GM23338 (cell line): Measurements from ENCODE around the gene GRIK4. TPM values are rescaled to one million over a fixed set of nuclear protein-coding genes. Genes with fewer than 3 reads are reported as not detected.

Experiments
- ATAC-seq: fragments of 200-7000 bp; cut with Tn5 transposase; 3 replicates; pipeline ENCODE4 v1.9.1; 2020
- DNase-seq: peaks from one replicate; pipeline ENCODE4 v3.0.0-alpha.2; 2015; ENCODE audit warnings: low spot score
- H2AFZ ChIP-seq: fragments of 200-600 bp; sonication (generic); 2 replicates; pipeline ENCODE4 v1.8.0; 2016; ENCODE audit warnings: antibody characterized with exemption, mild to moderate bottlenecking, moderate library complexity
- H3F3A ChIP-seq: fragments of 200-600 bp; sonication (generic); replicated peaks from 2 replicates; pipeline ENCODE4 v1.8.0; 2017; ENCODE audit warnings: antibody characterized with exemption, mixed run types, low read depth
- H3K27ac ChIP-seq: fragments of 200-600 bp; sonication (generic); 2 replicates; pipeline ENCODE4 v1.6.1; 2016; ENCODE audit warnings: low read depth
- H3K27me3 ChIP-seq: fragments of 200-600 bp; sonication (generic); 2 replicates; pipeline ENCODE4 v1.8.0; 2016; ENCODE audit warnings: mild to moderate bottlenecking, mixed run types, moderate library complexity; ENCODE audit not compliant: insufficient read depth
- H3K36me3 ChIP-seq: fragments of 200-600 bp; sonication (generic); 2 replicates; pipeline ENCODE4 v1.8.0; 2016; ENCODE audit warnings: mild to moderate bottlenecking; ENCODE audit not compliant: insufficient read depth
- H3K4me1 ChIP-seq: fragments of 200-600 bp; sonication (generic); 2 replicates; pipeline ENCODE4 v1.8.0; 2016; ENCODE audit warnings: mild to moderate bottlenecking, moderate library complexity; ENCODE audit not compliant: insufficient read depth
- H3K4me2 ChIP-seq: fragments of 200-600 bp; sonication (generic); 2 replicates; pipeline ENCODE4 v1.7.1; 2017; ENCODE audit warnings: mixed run types
- H3K4me3 ChIP-seq: fragments of 200-600 bp; sonication (generic); 2 replicates; pipeline ENCODE4 v1.6.1; 2016; ENCODE audit warnings: mixed run types
- H3K79me2 ChIP-seq: fragments of 200-600 bp; sonication (generic); replicated peaks from 2 replicates; pipeline ENCODE4 v1.8.0; 2017; ENCODE audit warnings: mild to moderate bottlenecking; ENCODE audit not compliant: insufficient read depth
- H3K9me2 ChIP-seq: fragments of 200-600 bp; sonication (generic); 2 replicates; pipeline ENCODE4 v1.8.0; 2017; ENCODE audit not compliant: insufficient read depth
- H4K20me1 ChIP-seq: fragments of 200-600 bp; sonication (generic); replicated peaks from 2 replicates; pipeline ENCODE4 v1.8.0; 2017; ENCODE audit warnings: mild to moderate bottlenecking; ENCODE audit not compliant: insufficient read depth
- H3K27ac Mint-ChIP-seq: 2 replicates; pipeline ENCODE4 v1.8.0; 2020; ENCODE audit warnings: inconsistent platforms, mild to moderate bottlenecking, moderate library complexity, mixed read lengths
- H3K27me3 Mint-ChIP-seq: 3 replicates; pipeline ENCODE4 v1.8.0; 2022; ENCODE audit warnings: low read depth, mild to moderate bottlenecking, moderate library complexity, mixed read lengths, inconsistent platforms; ENCODE audit not compliant: insufficient read depth, poor library complexity
- H3K36me3 Mint-ChIP-seq: 3 replicates; pipeline ENCODE4 v1.8.0; 2021; ENCODE audit warnings: low read depth, mild to moderate bottlenecking, inconsistent platforms, moderate library complexity, mixed read lengths
- H3K4me1 Mint-ChIP-seq: 3 replicates; pipeline ENCODE4 v1.8.0; 2020; ENCODE audit warnings: mild to moderate bottlenecking, inconsistent platforms, mixed read lengths
- H3K4me3 Mint-ChIP-seq: 3 replicates; pipeline ENCODE4 v1.8.0; 2021; ENCODE audit warnings: moderate library complexity, mild to moderate bottlenecking, inconsistent platforms, mixed read lengths
- H3K9me3 Mint-ChIP-seq: 3 replicates; pipeline ENCODE4 v1.8.0; 2020; ENCODE audit warnings: moderate library complexity, mild to moderate bottlenecking, inconsistent platforms, mixed read lengths
- CREB1 ChIP-seq: fragments of 250-450 bp; sonication (Bioruptor Pico); IDR thresholded peaks from 2 replicates; pipeline ENCODE4 v1.5.0; 2020; ENCODE audit warnings: low read depth, mild to moderate bottlenecking, moderate library complexity
- CTCF ChIP-seq, 2 experiments: fragments of 200-600 bp in 1 of 2; sonication (generic) in 1 of 2; conservative IDR thresholded peaks; 2 replicates each; pipeline versions ENCODE4 v1.5.1 to v1.6.1; 2016 to 2017; ENCODE audit warnings: antibody characterized with exemption in 2 of 2, low read depth in 2 of 2, mild to moderate bottlenecking in 2 of 2, moderate library complexity in 1 of 2
- ETS1 ChIP-seq: IDR thresholded peaks from 2 replicates; pipeline ENCODE4 v1.6.1; 2016; ENCODE audit warnings: antibody characterized with exemption
- EZH2 ChIP-seq: fragments of 200-600 bp; sonication (generic); IDR thresholded peaks from one replicate; pipeline ENCODE4 v1.8.0; 2017; ENCODE audit warnings: antibody characterized with exemption, mild to moderate bottlenecking, low read depth; ENCODE audit not compliant: unreplicated experiment
- EZH2phosphoT487 ChIP-seq: fragments of 200-600 bp; sonication (generic); IDR thresholded peaks from one replicate; pipeline ENCODE4 v1.8.1; 2018; ENCODE audit warnings: antibody characterized with exemption; ENCODE audit not compliant: unreplicated experiment
- JUNB ChIP-seq: IDR thresholded peaks from one replicate; pipeline ENCODE4 v1.6.1; 2016; ENCODE audit warnings: antibody characterized with exemption; ENCODE audit not compliant: unreplicated experiment
- NANOG ChIP-seq: IDR thresholded peaks from 2 replicates; pipeline ENCODE4 v1.6.1; 2016; ENCODE audit warnings: antibody characterized with exemption, borderline replicate concordance
- POLR2AphosphoS5 ChIP-seq: IDR thresholded peaks from 2 replicates; pipeline ENCODE4 v1.6.1; 2016; ENCODE audit warnings: antibody characterized with exemption, low read depth
- REST ChIP-seq: IDR thresholded peaks from one replicate; pipeline ENCODE4 v1.6.1; 2018; ENCODE audit warnings: antibody characterized with exemption; ENCODE audit not compliant: unreplicated experiment
- STAT1 ChIP-seq: IDR thresholded peaks from one replicate; pipeline ENCODE4 v1.6.1; 2016; ENCODE audit warnings: antibody characterized with exemption; ENCODE audit not compliant: unreplicated experiment
- ZNF114 ChIP-seq: fragments of 250-450 bp; sonication (Bioruptor Pico); IDR thresholded peaks from 2 replicates; pipeline ENCODE4 v1.5.0; 2020; ENCODE audit warnings: mild to moderate bottlenecking, moderate library complexity
- ZNF331 ChIP-seq: fragments of 250-450 bp; sonication (Bioruptor Pico); IDR thresholded peaks from 2 replicates; pipeline ENCODE4 v1.5.0; 2020; ENCODE audit warnings: low read depth, mild to moderate bottlenecking, moderate library complexity
- ZNF462 ChIP-seq: fragments of 250-450 bp; sonication (Bioruptor Pico); IDR thresholded peaks from 2 replicates; pipeline ENCODE4 v1.5.0; 2020; ENCODE audit warnings: mild to moderate bottlenecking, moderate library complexity
- polyA plus RNA-seq: library from polyadenylated mRNA; unstranded; fragments of >200 nt; fragmentation: Nextera tagmentation; extraction: Ambion mirVana; gene quantifications from 2 replicates; pipeline ENCODE4 v1.2.1, GENCODE V29; 2016
- total RNA-seq: library from RNA; depleted of rRNA; stranded (reverse); fragments of >200 nt; shearing (Covaris generic); gene quantifications from 2 replicates; pipeline ENCODE4 v1.2.3, GENCODE V29; 2014

GRIK4 gene
- total and polyA plus RNA-seq, 2 experiments from 2014 or later = 0.63 to 2.2 TPM

GRCh38 chr11:120499859-120500258, 11.7 kb upstream of the GRIK4 start:
- Mint-ChIP-seq H3K27me3 (peaks cover 16% of the 10 kb centered on the region), H3K4me1 (peaks cover 63% of the 10 kb centered on the region), H3K36me3 (no peaks in the 10 kb centered on the region), H3K9me3 (no peaks in the 10 kb centered on the region), H3K4me3 (no peak overlapping the region), H3K27ac (no peak overlapping the region)
- TF ChIP-seq EZH2phosphoT487 = no peak
- TF ChIP-seq ZNF114 = no peak
- TF ChIP-seq CREB1 (CRISPR knock-in tag) = no peak
- TF ChIP-seq ZNF331 (CRISPR knock-in tag) = no peak
- TF ChIP-seq EZH2 = no peak
- no peak for TF ChIP-seq JUNB
- no peak for TF ChIP-seq POLR2AphosphoS5
- TF ChIP-seq ZNF462 (CRISPR knock-in tag) = no peak
- no peak for TF ChIP-seq STAT1
- no peak for TF ChIP-seq REST
- no peak for TF ChIP-seq CTCF (conservative IDR thresholded peaks at IDR 0.05; ENCODE audit: low read depth in 2 of 2)
- TF ChIP-seq ETS1 = no peak
- TF ChIP-seq NANOG = no peak
- DNase-seq (no peak), ATAC-seq (no peak)
- H3K79me2 ChIP-seq = no peaks in the 10 kb centered on the region
- H3K4me1 ChIP-seq = peaks cover 39% of the 10 kb centered on the region
- no peaks in the 10 kb centered on the region for H3K36me3 ChIP-seq
- no peaks in the 10 kb centered on the region for H4K20me1 ChIP-seq
- H3K27me3 ChIP-seq = no peaks in the 10 kb centered on the region
- no peaks in the 10 kb centered on the region for H3F3A ChIP-seq
- H3K9me2 ChIP-seq = no peaks in the 10 kb centered on the region
- peak overlapping the region; percentile 70; the same call in 1 of the 2 replicates for H3K4me2 ChIP-seq
- no peak overlapping the region for H3K4me3 ChIP-seq
- H3K27ac ChIP-seq = no peak overlapping the region
- H2AFZ ChIP-seq = 0 out of 2 replicates have a peak overlapping the region, but pooled peaks have one; percentile 35
